ENCODE data around the gene SND1. TPM values are rescaled to one million over a fixed set of nuclear protein-coding genes. Genes with fewer than 3 reads are reported as not detected.

Gene SND1
- total and polyA plus RNA-seq, 4 donors, result 50.3 to 150 (median 105) TPM

DNA sequence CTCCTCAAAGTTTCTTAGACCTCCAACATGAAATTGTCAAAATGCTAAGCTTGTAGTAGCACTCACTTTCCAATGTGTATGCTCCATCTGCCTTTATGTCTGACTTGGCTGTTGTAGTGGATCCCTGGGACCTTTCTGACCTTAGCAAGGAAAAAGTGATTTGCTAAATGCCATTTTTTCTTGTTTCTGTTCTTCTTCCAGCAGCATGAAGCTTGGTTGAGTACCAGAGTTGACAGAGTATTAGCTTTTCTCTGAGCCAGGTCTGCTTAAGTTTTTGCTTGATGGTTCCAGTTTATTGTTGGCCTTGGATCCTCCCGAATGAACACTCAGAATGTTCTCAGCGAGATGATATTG lies 168.7 kb downstream of the SND1 start:
- no peak overlapping the region for H3K27ac ChIP-seq (ENCODE audit: low read depth in 1 of 2, low read length in 2 of 2)
- H3K4me3 ChIP-seq (ENCODE audit: low read length in 2 of 2), result no peak overlapping the region
- H3K36me3 ChIP-seq (ENCODE audit: control insufficient read depth in 1 of 2, insufficient read depth in 2 of 2, low read length in 1 of 2), result no peaks in the 10 kb centered on the region
- ATAC-seq (ENCODE audit: low FRiP score), result no peak
- 21 to 30% methylated on average over 2 of the region's 2 CpGs for WGBS, 2 donors
- no peak for DNase-seq
- peaks cover 0 to 3% of the 10 kb centered on the region in 2 donors for H3K4me1 ChIP-seq (ENCODE audit: control insufficient read depth in 1 of 2, insufficient read depth in 2 of 2, low read length in 2 of 2)
- no peaks in the 10 kb centered on the region for H3K27me3 ChIP-seq (ENCODE audit: control insufficient read depth in 1 of 2, insufficient read depth in 2 of 2, low read length in 1 of 2)
- intact Hi-C loops (cut with DNase I), result loop anchor here in 1 of 2 donors (10.0 kb wide), 1 partner anchor 174 kb away; no protein-coding TSS in a partner anchor
- no peaks in the 10 kb centered on the region for H3K9me3 ChIP-seq (ENCODE audit: control insufficient read depth, low read length)

DNA sequence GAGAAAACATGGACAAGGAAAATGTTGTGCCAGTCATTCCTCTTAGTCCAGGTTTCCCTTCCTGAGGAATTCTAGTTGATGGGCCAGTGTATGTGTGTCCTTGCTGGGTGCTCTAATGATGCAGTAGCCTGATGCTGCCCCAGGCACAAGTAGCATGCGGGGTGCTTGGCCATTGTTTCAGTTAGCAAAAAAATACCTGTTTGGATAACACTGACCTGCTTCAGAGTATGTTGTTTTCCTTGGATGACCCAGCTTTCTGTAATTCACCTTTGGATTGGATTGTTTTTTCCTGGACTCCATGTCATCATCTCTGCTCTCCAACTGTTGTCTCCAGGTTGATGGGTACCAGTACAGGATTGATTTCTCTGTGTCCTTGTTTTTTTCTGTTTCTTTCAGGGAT lies 169.2 kb downstream of the SND1 start:
- H3K36me3 ChIP-seq (ENCODE audit: control insufficient read depth in 1 of 2, insufficient read depth in 2 of 2, low read length in 1 of 2), result no peaks in the 10 kb centered on the region
- intact Hi-C loops (cut with DNase I), result loop anchor here in 1 of 2 donors (10.0 kb wide), 1 partner anchor 174 kb away; no protein-coding TSS in a partner anchor
- no peak overlapping the region for H3K27ac ChIP-seq (ENCODE audit: low read depth in 1 of 2, low read length in 2 of 2)
- DNase-seq, result no peak
- no peaks in the 10 kb centered on the region for H3K9me3 ChIP-seq (ENCODE audit: control insufficient read depth, low read length)
- peaks cover 0 to 2% of the 10 kb centered on the region in 2 donors for H3K4me1 ChIP-seq (ENCODE audit: control insufficient read depth in 1 of 2, insufficient read depth in 2 of 2, low read length in 2 of 2)
- no peaks in the 10 kb centered on the region for H3K27me3 ChIP-seq (ENCODE audit: control insufficient read depth in 1 of 2, insufficient read depth in 2 of 2, low read length in 1 of 2)
- WGBS, 2 donors, result 86 to 96% methylated on average over 1 of the region's 1 CpG
- no peak for ATAC-seq (ENCODE audit: low FRiP score)
- H3K4me3 ChIP-seq (ENCODE audit: low read length in 2 of 2), result no peak overlapping the region

DNA sequence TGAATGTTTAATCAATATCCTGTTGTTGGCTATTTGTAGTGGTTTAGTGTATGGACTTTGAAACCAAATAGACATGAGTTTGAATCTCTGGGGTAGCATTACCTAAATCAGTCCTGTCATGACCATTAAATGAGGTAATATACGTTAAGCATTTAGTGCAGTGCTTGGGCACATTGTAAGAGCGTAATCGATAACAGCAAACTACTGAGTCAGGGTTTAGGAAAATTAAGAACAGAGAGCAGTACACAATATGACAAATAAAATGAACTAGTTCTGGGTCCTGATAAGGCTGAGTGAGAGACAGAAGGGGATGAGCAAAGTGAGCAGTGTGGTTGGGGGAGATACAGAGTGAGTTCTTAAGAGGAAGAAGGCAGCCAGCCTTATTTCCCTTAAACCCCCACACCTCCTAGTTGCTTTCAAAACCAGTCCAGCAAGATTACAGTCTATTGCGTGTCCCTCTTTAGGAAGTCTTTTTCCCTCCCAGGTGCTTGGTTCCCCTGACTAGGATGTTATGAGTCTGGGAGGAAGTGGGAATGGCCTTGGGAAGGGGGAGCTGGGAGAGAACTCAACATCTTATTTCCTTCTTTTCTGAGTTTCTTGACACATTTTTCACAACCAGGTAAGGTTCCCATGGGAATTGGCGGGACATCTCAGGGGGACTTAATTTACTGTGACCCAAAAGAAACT lies 171.0 kb downstream of the SND1 start:
- H3K4me1 ChIP-seq (ENCODE audit: control insufficient read depth in 1 of 2, insufficient read depth in 2 of 2, low read length in 2 of 2), result no peaks in the 10 kb centered on the region
- WGBS, 2 donors, result 97 to 98% methylated on average over 5 of the region's 5 CpGs
- no peaks in the 10 kb centered on the region for H3K9me3 ChIP-seq (ENCODE audit: control insufficient read depth, low read length)
- no peaks in the 10 kb centered on the region for H3K36me3 ChIP-seq (ENCODE audit: control insufficient read depth in 1 of 2, insufficient read depth in 2 of 2, low read length in 1 of 2)
- DNase-seq (no peak), ATAC-seq (ENCODE audit: low FRiP score) (no peak)
- H3K4me3 ChIP-seq (ENCODE audit: low read length in 2 of 2), result no peak overlapping the region
- no peak overlapping the region for H3K27ac ChIP-seq (ENCODE audit: low read depth in 1 of 2, low read length in 2 of 2)
- H3K27me3 ChIP-seq (ENCODE audit: control insufficient read depth in 1 of 2, insufficient read depth in 2 of 2, low read length in 1 of 2), result no peaks in the 10 kb centered on the region
- intact Hi-C loops (cut with DNase I), result loop anchor here in 1 of 2 donors (10.0 kb wide), 1 partner anchor 172 kb away; no protein-coding TSS in a partner anchor

DNA sequence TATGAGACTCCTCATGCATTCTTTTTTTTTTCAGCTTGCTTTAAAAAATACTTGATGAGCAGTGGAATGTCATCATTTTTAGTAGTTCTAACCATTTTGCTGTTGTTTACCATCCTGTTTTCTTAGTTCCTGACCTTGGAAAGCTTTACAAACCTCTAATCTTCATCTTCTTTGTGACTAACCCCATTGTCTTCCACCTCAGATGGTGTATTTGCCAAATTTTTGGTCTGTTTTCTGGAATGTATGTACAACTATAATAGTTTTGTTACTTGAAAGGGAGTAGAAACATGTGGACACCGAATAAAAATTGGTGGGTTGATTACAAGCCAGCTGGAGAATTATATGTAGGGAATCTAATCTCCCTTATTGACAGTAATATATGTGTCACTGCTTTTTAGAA lies 172.7 kb downstream of the SND1 start:
- no peaks in the 10 kb centered on the region for H3K4me1 ChIP-seq (ENCODE audit: control insufficient read depth in 1 of 2, insufficient read depth in 2 of 2, low read length in 2 of 2)
- no peak for ATAC-seq (ENCODE audit: low FRiP score)
- no peak for DNase-seq
- no peaks in the 10 kb centered on the region for H3K27me3 ChIP-seq (ENCODE audit: control insufficient read depth in 1 of 2, insufficient read depth in 2 of 2, low read length in 1 of 2)
- no peak overlapping the region for H3K4me3 ChIP-seq (ENCODE audit: low read length in 2 of 2)
- no peaks in the 10 kb centered on the region for H3K36me3 ChIP-seq (ENCODE audit: control insufficient read depth in 1 of 2, insufficient read depth in 2 of 2, low read length in 1 of 2)
- WGBS, 2 donors, result 30 to 63% methylated on average over 1 of the region's 1 CpG
- H3K27ac ChIP-seq (ENCODE audit: low read depth in 1 of 2, low read length in 2 of 2), result no peak overlapping the region
- H3K9me3 ChIP-seq (ENCODE audit: control insufficient read depth, low read length), result no peaks in the 10 kb centered on the region
- intact Hi-C loops (cut with DNase I), result loop anchor here in 1 of 2 donors (10.0 kb wide), 1 partner anchor 170 kb away; no protein-coding TSS in a partner anchor

DNA sequence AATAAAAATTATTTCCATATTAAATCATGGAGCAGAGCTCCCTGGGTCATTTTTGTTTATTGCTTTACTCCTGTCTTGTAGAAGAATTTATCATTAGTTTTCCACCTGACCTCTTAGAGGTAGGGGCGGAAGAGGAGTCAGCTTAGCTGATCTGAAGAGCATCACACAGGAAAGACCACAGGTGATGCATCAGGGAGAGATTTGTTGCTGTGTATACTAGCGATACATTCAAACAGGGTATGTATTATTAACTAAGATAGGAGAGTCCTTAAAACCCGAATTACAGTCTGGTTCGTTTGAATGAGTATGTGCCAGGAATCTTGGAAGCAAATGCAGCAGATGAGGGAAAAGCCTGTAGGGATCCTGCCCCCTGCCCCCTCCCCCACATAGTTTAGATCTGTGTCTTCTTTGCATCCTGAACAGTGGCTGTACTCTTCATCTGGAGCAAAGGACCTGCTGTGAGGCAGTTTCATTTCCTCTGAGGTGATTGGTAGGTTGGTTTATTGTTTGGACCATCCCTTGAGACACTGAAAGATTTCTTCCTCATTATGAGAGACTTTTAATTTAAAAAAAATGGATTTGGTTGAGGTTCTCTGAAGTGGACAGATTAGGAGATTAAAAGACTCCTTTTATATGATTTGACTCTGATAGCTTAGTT lies 177.0 kb downstream of the SND1 start:
- H3K27ac ChIP-seq (ENCODE audit: low read depth in 1 of 2, low read length in 2 of 2), result no peak overlapping the region
- no peaks in the 10 kb centered on the region for H3K4me1 ChIP-seq (ENCODE audit: control insufficient read depth in 1 of 2, insufficient read depth in 2 of 2, low read length in 2 of 2)
- H3K36me3 ChIP-seq (ENCODE audit: control insufficient read depth in 1 of 2, insufficient read depth in 2 of 2, low read length in 1 of 2), result no peaks in the 10 kb centered on the region
- ATAC-seq (ENCODE audit: low FRiP score) (no peak), DNase-seq (no peak)
- H3K4me3 ChIP-seq (ENCODE audit: low read length in 2 of 2), result no peak overlapping the region
- WGBS, 2 donors, result 81 to 86% methylated on average over 4 of the region's 4 CpGs
- intact Hi-C loops (cut with DNase I), result loop anchor here in 1 of 2 donors (10.0 kb wide), 1 partner anchor 166 kb away; no protein-coding TSS in a partner anchor
- no peaks in the 10 kb centered on the region for H3K27me3 ChIP-seq (ENCODE audit: control insufficient read depth in 1 of 2, insufficient read depth in 2 of 2, low read length in 1 of 2)
- H3K9me3 ChIP-seq (ENCODE audit: control insufficient read depth, low read length), result no peaks in the 10 kb centered on the region

DNA sequence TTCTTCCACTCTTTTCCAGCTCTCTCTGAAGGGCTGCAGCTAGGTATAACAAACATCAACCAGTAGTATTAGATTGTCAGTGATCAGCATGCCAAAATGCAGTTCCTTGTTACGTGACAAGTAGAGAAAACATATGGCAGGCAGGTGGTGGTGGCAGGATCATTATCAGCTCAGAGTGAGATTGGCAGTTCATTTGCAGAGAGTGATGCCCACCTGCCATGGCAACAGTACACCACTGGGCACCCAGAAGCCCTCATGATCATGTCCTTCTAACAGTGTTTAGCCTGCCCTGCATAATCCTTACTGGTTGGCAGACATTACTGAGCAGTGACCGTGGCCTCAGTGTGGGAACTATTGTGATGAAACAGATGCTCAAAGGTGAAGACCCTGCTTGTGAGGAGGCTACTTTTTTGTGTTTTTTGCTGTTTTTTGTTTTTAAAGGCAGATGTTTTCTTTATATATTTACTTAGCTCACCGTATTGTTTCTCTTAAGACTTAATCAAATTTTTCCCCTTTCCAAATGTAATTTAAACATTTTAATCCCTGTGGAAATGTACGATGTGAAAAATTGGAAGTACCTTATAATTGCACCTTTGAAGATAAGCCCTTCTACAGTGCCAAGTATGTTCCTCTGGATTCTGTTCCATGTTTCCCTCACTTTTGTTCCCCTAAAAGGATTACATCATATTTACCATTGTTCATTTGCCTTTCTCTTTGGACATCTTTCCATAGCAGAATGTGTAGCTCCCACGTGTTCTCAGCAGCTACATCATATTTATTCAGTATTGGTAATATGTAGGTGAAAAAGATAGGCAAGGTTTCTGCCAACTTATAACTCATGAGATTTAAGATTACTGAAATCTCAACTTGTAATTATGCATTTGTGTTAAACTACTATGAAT lies 179.6 kb downstream of the SND1 start:
- WGBS, 2 donors, result 63 to 68% methylated on average over 5 of the region's 5 CpGs
- no peak for ATAC-seq (ENCODE audit: low FRiP score)
- intact Hi-C loops (cut with DNase I), result no loop called here
- H3K27me3 ChIP-seq (ENCODE audit: control insufficient read depth in 1 of 2, insufficient read depth in 2 of 2, low read length in 1 of 2), result no peaks in the 10 kb centered on the region
- H3K9me3 ChIP-seq (ENCODE audit: control insufficient read depth, low read length), result no peaks in the 10 kb centered on the region
- no peaks in the 10 kb centered on the region for H3K36me3 ChIP-seq (ENCODE audit: control insufficient read depth in 1 of 2, insufficient read depth in 2 of 2, low read length in 1 of 2)
- no peak overlapping the region for H3K4me3 ChIP-seq (ENCODE audit: low read length in 2 of 2)
- H3K4me1 ChIP-seq (ENCODE audit: control insufficient read depth in 1 of 2, insufficient read depth in 2 of 2, low read length in 2 of 2), result no peaks in the 10 kb centered on the region
- DNase-seq, result no peak
- H3K27ac ChIP-seq (ENCODE audit: low read depth in 1 of 2, low read length in 2 of 2), result no peak overlapping the region

DNA sequence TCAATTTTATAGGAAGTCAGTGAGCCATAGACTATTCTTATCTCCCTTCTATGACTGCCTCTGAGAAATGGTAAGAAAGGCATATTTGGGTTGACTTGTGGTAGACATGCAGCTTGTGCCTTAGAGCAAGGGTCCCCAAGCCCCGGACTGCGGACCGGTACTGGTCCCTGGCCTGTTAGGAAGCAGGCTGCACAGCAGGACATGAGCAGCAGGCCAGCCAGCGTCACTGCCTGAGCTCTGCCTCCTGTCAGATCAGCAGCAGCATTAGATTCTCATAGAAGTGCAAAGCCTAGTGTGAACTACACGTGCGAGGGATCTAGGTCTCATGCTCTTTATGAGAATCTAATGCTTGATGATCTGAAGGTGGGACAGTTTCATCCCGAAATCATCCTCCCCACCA lies 180.6 kb downstream of the SND1 start:
- Histone ChIP-seq H3K4me1 (ENCODE audit: control insufficient read depth in 1 of 2, insufficient read depth in 2 of 2, low read length in 2 of 2) (no peaks in the 10 kb centered on the region), H3K4me3 (ENCODE audit: low read length in 2 of 2) (no peak overlapping the region), H3K27ac (ENCODE audit: low read depth in 1 of 2, low read length in 2 of 2) (no peak overlapping the region), H3K9me3 (ENCODE audit: control insufficient read depth, low read length) (no peaks in the 10 kb centered on the region), H3K36me3 (ENCODE audit: control insufficient read depth in 1 of 2, insufficient read depth in 2 of 2, low read length in 1 of 2) (no peaks in the 10 kb centered on the region), H3K27me3 (ENCODE audit: control insufficient read depth in 1 of 2, insufficient read depth in 2 of 2, low read length in 1 of 2) (no peaks in the 10 kb centered on the region)
- 92 to 95% methylated on average over 7 of the region's 7 CpGs for WGBS, 2 donors
- DNase-seq, result no peak
- no peak for ATAC-seq (ENCODE audit: low FRiP score)
- intact Hi-C loops (cut with DNase I), result no loop called here

DNA sequence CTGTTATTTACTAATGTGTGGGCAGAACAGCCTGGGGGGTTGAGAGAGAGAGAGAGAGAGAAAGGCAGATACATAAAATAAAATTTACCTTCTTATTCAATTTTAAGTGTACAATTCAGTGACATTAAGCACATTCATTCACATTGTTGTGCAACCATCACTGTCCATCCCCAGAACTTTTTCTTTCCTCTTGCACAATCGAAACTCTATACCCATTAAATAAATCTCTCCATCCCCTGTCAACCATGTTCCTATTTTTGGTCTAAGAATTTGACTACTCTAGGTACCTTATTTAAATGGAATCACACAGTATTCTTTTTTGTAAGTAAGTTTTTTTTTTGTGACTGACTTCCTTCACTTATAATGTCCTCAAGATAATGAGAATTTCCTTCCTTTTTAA lies 181.6 kb downstream of the SND1 start:
- Histone ChIP-seq H3K27ac (ENCODE audit: low read depth in 1 of 2, low read length in 2 of 2) (no peak overlapping the region), H3K36me3 (ENCODE audit: control insufficient read depth in 1 of 2, insufficient read depth in 2 of 2, low read length in 1 of 2) (no peaks in the 10 kb centered on the region), H3K4me1 (ENCODE audit: control insufficient read depth in 1 of 2, insufficient read depth in 2 of 2, low read length in 2 of 2) (no peaks in the 10 kb centered on the region), H3K9me3 (ENCODE audit: control insufficient read depth, low read length) (peaks cover 3% of the 10 kb centered on the region), H3K27me3 (ENCODE audit: control insufficient read depth in 1 of 2, insufficient read depth in 2 of 2, low read length in 1 of 2) (no peaks in the 10 kb centered on the region), H3K4me3 (ENCODE audit: low read length in 2 of 2) (no peak overlapping the region)
- WGBS, 2 donors, result 90 to 91% methylated on average over 1 of the region's 1 CpG
- ATAC-seq (ENCODE audit: low FRiP score), result no peak
- intact Hi-C loops (cut with DNase I), result no loop called here
- DNase-seq, result no peak
